ENCODE results near the gene LRRC42.

- TF ChIP-seq CTCF (IDR thresholded peaks at IDR 0.05) = no peak
- no peak for TF ChIP-seq USF2 (IDR thresholded peaks at IDR 0.05)
- TF ChIP-seq ESRRA (IDR thresholded peaks at IDR 0.05; ENCODE audit: borderline replicate concordance, low read length) = no peak
- no peak for TF ChIP-seq FOSB (CRISPR knock-in tag; IDR thresholded peaks at IDR 0.05)
- TF ChIP-seq HMGXB4 (CRISPR knock-in tag; IDR thresholded peaks at IDR 0.05; ENCODE audit: borderline replicate concordance) = no peak
- no peak for TF ChIP-seq CHD2 (IDR thresholded peaks at IDR 0.05; ENCODE audit: low read length, partially characterized antibody)
- TF ChIP-seq PHF8 (IDR thresholded peaks at IDR 0.05; ENCODE audit: borderline replicate concordance, low read depth) = no peak
These were observed 38.6 kb downstream of the LRRC42 start for GRCh38 chr1:53984726-53985125.

Measured in A549 (cell line).